ENCODE measurements around the gene LIPC.

The LIPC gene

GRCh38 chr15:58495891-58496408 is 64.2 kb downstream of the LIPC start:
- no peak for DNase-seq (ENCODE audit: low read depth in 2 of 2)

DNA sequence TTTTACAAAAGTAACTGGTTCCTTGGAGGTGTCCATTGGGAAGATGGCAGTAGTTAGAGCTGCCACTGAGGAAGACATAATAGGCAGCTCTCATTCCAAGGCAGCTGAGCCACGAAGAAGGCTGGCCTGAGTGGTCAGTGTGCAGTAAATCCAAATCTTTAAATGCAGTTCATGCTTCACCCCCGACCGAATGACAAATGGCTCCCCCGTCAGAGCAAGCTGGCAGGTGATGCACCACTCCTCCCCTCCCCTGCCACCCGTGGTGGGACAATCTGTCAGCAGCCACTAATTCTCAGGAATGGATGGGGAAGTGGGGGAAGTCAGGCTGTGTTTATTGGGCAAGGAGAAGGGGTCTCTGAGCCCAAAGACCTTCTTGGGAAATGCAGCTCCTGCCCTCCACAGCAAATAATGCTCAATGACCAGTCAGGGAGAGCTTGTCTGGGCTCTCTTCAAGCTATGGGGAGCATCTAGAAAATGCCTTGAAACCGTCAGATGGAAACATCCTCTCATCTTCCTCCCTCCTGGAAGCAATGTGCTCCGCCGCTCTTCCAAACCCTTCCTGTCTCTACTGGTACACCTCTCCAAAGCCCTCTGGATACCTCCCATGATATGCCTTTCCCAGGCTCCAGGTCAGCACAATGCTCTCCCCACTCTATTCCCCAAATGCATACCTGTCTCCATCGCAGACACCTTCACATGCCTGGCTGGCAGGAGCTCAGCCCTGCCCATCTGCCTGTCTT is 65.4 kb downstream of the LIPC start:
- no peak for DNase-seq (ENCODE audit: low read depth in 2 of 2)

- no peak for DNase-seq (ENCODE audit: low read depth in 2 of 2)
Observed at GRCh38 chr15:58498821-58499580, 67.2 kb downstream of the LIPC start.

GRCh38 chr15:58501006-58501405 is 69.2 kb downstream of the LIPC start:
- no peak for DNase-seq (ENCODE audit: low read depth in 2 of 2)

- no peak for DNase-seq (ENCODE audit: low read depth in 2 of 2)
Observed at GRCh38 chr15:58501636-58502188, 69.9 kb downstream of the LIPC start.

DNA sequence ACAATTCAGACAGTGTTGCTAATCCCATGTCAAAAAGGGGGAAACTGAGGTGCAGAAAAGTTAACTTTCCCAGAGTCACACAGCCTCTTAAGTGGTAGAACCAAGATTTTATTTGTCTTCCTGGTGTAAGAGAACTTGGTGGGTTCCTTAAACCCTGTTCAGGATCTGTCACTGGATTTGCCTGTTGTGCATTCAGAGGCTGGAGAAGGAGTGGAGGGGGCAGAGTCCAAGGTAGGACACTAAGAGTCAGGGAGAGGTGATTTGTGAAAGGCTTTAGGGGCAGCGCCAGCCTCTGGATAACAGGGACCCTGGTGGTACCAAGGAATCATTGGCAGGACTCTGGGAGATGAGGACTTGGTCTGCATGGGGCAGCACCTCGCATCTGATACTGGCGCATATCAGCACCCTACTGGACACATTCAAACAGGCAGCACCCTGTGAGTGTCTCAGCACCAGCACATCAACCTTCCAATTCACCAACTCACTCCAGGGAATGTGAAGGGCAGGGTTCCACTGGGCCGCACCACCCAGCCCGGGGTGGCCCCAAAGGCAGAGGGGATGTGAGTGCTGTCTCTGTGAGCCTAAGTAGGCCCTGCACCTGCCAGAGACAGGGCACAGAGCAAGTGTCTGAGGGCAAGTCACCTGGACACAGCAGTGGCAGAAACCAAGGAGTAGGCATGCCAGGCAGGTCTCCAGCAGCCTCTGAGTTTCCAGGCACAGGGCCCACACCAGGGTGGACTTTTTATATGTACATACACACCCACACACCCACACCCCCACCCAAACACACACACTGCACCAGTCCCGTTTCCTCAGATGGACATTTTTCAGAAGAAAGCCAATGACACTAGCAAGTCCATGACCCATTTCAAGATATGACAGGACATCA is 71.6 kb downstream of the LIPC start:
- no peak for DNase-seq (ENCODE audit: low read depth in 2 of 2)

GRCh38 chr15:58504674-58505234 is 73.0 kb downstream of the LIPC start:
- no peak for DNase-seq (ENCODE audit: low read depth in 2 of 2)

- no peak for DNase-seq (ENCODE audit: low read depth in 2 of 2)
Observed at GRCh38 chr15:58505581-58505980, 73.8 kb downstream of the LIPC start.

DNA sequence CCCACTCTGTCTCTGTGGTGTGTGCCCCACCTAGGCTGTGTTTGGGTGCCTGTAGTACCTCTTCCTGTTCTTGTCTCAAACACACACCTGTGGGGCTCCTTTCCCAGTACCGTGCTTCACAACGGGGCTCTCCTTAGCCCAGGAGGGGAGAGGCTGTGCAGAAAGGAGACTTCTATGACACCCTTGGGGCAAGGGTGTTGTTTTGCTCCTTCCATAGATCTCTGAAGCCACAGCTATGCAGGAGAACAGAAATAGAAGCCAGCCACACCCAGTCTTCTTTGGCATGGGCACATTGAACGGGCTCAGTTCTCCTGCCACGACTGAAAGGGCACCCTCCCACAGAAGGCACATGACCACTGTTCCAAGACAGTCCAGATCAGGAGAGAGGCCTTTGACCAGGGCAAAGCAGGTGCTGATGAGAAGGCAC is 74.3 kb downstream of the LIPC start:
- DNase-seq (ENCODE audit: low read depth in 2 of 2), result no peak

DNA sequence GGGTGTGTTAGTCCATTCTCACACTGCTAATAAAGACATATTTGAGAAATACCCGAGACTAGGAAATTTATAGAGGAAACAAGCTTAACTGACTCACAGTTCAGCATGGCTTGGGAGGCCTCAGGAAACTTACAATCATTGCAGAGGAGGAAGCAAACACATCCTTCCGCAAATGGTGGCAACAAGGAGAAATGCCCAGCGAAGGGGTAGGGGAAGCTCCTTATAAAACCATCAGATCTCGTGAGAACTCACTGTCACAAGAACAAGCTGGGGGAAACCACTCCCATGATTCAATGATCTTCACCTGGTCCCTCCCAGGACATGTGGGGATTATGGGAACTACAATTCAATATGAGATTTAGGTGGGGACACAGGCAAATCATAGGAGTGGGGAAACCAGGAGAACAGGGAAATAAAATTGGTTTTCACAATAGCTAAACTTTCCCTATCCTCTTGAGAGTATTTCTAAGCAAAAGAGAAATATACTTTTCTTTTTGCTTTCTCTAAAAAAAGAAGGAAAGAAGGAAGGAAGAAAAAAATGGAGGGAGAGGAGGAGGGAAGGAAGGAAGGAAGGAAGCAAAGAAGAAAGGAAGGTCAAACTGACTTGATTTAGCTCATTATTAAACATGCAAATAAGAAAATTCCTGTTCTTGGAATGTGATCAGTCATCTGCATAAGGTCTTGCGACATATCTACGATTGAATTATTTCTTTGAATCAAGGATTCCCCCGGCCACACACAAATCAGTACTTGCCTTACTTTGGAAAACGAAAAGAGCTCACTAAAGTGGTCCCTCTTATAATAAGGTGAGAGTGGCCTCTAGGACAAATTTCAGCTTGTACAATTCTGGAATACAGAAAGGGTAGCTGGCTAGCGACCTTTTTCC is 75.2 kb downstream of the LIPC start:
- DNase-seq (ENCODE audit: low read depth in 2 of 2), result no peak

GRCh38 chr15:58509556-58509955 is 77.8 kb downstream of the LIPC start:
- DNase-seq (ENCODE audit: low read depth in 2 of 2), result no peak

DNA sequence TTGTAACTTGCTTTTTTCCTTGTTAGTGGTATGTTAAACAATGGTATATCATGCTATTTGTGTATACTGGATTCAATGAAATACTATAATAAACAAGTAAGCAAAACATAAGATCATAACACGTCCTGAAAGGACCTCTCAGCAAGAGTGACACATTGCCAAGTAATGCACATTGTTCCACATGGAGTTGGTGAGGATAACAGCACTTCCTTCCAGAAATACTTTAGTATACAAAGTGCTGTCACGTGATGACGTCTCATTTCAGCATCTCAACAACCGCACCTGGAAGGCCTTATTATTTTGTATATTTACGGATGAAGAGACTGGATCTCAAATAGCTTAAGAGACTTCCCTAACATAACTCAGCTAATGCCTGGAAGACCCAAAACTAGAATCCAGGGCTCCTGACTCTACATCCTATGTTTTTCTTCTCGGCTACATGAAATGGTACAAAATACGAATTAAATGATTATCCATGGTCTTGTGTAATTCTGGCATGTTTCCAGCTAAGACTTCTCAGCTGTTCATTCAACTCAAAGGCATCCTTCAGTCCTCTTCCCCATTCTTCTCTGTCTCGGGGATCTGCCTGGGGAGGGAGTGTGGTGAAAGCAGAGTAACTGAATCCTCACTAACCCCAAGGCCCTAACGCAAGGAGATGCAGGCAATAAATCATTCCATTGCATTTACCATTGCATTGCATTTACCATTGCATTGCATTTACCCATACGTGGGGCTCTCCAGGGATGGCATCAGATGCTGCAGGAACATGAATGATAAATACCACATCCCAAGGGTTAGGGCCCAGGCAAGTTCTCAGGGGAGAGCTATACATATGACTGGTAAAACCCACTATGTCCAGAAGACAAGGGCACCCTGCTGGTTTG is 79.2 kb downstream of the LIPC start:
- DNase-seq (ENCODE audit: low read depth in 2 of 2), result no peak

DNA sequence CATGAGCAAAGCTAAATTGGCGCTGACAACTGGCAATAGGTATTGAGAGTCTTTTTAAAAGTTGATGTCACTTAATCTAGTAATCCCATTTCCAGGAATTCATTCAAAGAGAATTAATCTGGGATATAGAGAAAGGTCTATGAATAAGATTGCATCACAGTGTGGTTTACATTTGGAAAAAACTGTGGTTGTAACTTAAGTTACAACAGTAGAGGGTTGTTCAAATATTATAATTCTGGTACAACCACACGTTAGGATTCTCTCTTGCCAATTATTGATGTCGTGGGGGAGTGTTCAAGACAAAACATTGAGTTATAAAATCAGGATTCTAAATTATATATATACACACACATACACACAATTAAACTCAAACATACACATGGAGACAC is 79.8 kb downstream of the LIPC start:
- no peak for DNase-seq (ENCODE audit: low read depth in 2 of 2)

DNA sequence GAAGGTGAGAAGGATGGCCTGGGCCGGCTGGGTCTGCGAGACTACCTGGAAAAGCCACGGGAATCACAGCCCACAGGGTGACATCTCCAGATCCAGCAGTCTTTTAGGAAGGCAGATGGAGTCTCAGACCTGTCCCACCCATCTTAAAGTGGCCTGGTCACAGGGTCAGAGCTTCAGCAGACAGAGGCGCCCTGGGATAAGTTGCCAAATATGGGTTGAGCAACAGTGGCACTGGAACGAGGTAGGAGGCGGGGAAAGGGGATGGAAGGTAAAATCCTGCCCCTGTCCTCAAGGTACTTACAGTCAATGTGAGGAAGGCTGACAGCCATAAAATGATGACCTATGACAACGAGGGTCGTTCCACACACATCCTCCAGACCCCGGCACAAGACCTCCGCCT is 80.7 kb downstream of the LIPC start:
- no peak for DNase-seq (ENCODE audit: low read depth in 2 of 2)

DNA sequence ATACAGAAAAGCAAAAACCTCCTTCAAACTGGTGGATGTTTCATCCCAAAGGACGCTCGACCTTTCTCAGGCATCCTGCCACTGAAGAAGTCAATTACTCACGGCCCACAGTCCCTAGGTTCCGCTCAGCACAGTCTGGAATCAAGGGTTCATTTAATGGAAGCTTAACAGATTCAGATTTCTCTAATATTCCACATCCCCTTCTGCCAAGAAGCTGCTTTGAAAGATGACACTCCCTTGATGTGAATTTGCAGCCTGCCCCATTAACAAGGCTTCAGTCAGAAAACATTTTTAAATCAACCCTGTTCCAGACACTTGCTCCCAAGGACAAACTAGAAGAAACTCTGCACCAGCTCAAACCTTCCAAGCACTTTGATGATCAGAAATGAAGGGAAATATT is 81.2 kb downstream of the LIPC start:
- DNase-seq (ENCODE audit: low read depth in 2 of 2), result no peak

GRCh38 chr15:58513726-58514336 is 82.0 kb downstream of the LIPC start:
- DNase-seq (ENCODE audit: low read depth in 2 of 2), result no peak

- peak in 1 of 2 donors; percentile 15 for DNase-seq (ENCODE audit: low read depth in 2 of 2)
Observed at GRCh38 chr15:58515807-58516206, 84.0 kb downstream of the LIPC start.

DNA sequence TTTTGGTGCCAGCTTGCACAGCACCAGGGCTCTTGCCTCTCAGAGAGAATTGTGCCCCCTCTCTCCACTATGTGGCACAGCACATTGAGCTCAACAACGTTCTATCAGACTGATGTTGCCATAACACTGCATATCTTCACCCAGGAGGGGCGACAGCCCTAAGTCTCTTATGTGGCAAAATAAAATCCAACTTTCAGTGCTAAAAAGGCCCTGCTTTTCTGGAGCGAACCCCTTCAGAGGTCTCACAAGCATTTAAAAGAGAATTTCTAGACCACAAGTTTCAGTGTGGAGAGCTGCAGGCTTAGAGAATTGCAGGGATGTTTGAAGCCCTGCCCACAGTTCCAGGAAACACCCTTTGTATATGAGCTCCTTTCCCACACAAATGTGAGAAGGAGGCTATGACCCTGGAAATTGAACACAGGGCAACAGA is 85.5 kb downstream of the LIPC start:
- no peak for DNase-seq (ENCODE audit: low read depth in 2 of 2)

Measured in stimulated activated CD8-positive, alpha-beta memory T cell treated with anti-CD3 and anti-CD28 coated beads, Interleukin-15, amount 100 ng/mL, for 4 hours (primary cell).